ENCODE measurements around the gene CDC42BPB.

- TF ChIP-seq, protein P1, sequence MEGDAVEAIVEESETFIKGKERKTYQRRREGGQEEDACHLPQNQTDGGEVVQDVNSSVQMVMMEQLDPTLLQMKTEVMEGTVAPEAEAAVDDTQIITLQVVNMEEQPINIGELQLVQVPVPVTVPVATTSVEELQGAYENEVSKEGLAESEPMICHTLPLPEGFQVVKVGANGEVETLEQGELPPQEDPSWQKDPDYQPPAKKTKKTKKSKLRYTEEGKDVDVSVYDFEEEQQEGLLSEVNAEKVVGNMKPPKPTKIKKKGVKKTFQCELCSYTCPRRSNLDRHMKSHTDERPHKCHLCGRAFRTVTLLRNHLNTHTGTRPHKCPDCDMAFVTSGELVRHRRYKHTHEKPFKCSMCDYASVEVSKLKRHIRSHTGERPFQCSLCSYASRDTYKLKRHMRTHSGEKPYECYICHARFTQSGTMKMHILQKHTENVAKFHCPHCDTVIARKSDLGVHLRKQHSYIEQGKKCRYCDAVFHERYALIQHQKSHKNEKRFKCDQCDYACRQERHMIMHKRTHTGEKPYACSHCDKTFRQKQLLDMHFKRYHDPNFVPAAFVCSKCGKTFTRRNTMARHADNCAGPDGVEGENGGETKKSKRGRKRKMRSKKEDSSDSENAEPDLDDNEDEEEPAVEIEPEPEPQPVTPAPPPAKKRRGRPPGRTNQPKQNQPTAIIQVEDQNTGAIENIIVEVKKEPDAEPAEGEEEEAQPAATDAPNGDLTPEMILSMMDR (conservative IDR thresholded peaks at IDR 0.05 in 1 of 2, IDR thresholded peaks at IDR 0.05 in 1 of 2; ENCODE audit: low read depth in 1 of 2, low read length in 2 of 2), result no peak
- no peak for TF ChIP-seq EZH2 (IDR thresholded peaks at IDR 0.05; ENCODE audit: low read length, missing control alignments)
These were observed 157.8 kb downstream of the CDC42BPB start for GRCh38 chr14:102899516-102899900.

Data from fibroblast of lung (primary cell).